ENCODE results near the gene MEAK7.

MEAK7 gene

DNA sequence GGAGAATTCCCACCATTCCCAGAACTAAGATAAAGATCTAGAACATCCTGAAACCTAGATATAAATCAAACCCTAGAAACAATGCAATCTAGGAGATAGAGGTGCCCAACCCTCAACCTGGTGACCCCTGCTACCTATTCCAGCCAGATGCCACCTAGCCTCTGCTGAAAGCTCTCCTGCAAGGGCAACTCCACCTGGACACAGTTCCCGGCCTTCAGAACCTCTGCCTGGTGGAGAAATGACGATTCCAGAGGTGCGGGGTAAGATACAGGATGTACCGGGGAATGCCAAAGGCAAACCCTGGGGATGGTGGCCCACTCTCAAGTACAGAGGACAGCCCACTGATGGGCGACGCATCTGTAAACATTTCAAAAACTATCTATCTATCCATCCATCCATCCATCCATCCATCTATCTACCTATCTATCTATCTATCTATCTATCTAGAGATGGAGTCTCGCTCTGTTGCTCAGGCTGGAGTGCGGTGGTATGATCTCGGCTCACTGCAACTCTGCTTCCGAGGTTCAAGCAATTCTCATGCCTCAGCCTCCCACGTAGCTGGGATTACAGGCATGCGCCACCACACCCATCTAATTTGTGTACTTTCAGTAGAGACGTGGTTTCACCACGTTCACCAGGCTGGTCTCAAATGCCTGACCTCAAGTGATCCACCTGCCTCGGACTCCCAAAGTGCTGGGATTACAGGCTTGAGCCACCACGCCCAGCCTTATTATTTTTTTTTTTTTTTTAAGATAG is 19.0 kb downstream of the MEAK7 start:
- DNase-seq, result no peak

DNA sequence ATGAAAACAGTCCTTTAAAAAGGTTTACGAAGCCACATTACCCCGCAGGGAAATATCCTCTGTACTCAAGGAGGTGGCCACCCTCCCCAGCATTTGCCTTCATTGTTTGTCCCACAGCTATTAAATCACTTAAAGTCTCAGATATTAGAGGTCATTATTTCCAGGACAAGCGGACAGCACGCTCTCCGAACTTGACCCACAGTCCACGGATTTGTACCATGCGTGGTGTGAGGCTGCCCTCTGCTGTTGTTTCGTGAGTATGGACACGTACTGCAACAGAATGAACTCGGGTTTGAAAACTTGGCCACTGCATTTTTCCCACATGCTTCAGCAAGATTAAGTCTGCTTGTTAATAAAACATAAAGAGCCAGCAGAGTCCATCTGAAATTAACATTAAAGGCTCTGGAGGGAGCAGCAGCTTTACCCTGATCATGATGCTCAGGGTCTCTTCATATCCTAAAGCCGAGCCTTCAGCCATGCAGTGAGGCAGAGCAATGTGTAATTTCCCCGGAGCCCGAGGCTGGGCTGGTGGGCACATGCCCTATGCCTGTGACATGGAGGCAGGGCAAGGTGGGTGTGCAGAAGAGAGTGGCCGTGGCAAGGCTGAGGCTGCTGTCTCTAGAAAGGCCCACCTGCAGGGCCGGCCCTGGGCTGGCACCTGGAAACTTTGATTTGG is 19.7 kb downstream of the MEAK7 start:
- no peak for DNase-seq

DNA sequence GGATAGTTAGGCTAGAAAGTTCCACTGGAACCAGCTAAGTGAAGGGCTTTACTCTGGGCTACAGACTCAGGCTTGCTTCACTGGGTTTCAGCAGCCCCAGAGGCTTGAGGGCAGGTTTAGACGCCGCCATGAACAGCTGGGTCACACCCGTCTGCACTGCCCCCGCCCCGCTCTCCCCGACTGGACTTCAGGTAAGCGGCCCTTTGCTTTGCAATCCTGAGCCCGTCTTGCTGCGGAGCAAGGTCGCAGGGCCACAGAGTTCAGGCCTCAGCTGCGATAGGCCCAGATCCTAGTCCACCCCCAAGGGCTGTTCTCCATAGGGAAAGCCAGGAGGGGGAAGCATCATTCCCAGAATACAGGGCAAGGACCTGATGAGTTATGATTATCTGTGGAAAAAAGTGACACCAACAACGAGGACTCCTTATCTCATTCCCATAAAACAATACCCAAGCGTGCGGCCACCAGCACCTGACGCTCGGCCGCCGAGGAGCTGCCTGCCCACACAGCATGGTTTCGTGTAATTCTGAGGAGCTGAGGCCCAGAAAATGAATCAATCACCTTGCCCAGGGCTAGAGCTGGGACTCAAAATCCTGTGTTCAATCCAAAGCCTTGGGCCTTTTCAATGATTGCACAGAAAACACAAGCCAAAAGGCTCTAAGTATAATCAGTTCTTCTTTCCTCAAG is 20.4 kb downstream of the MEAK7 start:
- no peak for DNase-seq

DNA sequence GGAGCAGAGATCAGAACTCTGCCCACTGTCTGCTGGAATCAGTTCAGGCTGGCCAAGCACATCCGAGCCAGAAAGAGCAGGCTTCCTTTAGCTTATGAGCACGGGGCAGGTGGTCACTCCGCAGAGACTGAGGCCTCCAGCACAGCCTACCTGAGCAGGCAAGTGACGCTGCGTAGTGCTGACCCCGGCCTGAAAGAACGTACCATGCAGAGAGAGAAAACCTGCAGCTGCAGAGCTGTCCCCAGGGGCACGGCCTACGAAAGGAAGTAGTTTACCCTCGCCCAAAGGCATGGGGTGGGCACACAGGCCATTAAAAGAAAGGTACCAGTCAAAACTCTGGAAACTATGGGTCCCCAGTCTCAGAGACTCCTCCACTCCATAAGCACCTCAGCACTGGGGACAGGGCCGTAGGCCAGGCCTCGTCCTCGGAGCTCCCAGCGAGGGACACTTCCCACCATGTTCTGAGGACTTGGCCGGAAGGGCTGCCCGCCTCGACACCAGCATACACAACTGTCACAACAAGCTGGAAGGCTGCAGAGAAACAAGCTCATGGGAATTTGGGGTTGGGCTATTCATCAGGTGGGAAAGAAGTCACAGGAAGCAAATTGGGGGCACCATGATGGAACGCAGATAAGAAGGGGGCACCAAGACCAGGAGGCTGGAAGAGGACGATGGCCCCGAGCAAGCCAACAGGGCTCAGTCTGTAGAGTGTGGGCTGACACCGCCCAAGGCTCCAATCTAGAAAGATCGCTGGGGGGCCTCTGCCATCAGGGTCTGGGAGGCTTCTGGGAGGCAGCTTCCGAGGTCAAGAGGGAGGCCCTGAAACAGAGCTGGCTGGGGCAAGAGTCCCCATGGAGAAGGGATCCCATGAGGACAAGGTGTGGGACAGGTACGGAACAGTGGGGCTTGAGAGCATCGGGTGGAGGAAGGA is 21.2 kb downstream of the MEAK7 start:
- DNase-seq, result no peak

DNA sequence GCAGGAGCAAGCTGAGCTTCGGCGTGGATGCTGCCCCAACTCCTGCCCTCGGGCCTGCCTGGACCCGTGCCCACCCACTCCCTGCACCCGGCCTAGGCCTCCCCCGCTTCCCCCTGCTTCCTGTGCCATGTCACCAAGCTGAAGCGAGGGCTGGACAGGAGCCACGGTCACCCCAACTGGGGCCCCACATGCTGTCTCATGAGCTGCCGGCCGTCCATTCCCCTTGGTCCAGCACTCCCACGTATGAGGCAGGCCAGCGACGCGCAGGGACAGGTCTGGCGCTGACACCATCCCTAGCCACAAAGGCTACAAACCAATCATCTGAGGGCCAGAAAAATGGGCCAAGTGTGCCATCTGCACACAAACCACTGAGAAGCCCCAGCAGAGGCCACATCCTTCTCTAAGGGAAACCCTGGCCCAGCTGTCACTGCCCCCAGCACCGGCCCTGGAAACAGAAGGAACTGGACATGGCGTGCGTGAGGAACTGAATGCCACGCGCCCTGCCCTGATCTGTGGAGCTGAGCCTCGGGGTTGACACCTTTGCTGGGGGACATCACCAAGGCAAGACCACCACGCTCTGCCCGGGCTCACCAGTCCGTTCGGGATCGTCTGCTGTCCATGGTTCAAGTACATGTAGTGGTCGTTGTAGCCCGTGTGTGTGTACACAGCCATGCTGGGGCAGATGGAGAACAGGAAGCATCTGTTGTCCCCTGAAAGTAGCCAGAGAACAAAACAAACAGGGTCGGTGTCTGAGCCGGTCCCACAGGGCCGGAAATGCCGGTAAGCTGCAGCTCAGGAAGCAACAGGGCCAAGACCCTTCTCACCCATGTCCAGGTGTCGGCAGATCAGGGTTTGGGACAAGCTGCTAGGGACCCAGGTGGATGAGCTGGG is 22.2 kb downstream of the MEAK7 start:
- DNase-seq, result no peak

DNA sequence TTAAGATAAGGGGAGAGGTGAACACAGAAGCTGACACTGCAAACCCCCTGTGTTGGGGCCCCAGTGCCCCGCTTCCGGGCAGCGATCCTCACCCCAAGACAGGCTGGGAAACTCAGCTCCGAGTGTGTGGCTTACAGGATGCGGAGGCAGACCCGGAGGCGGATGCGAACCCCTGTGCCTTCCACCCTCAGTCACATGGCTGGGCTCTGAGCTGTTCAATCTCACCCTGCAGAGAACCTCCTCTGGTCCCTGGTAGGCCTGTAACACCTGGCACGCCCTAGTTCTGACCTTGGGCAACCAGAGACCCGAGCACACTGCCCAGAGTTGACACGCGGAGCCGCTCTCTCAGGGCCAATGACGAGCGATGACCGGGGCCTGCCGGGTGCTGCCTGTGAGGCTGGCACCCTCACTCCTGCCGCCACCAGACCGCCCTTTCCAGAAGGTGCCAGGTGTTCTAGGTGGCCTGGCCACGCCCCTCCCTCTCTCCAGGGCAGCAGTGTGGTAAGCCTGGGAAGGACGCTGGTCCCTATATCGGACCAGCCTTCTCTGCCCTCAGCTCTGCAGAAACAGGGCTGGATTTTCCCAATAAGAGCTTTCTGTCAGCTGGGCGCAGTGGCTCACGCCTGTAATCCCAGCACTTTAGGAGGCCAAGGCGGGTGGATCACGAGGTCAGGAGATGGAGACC is 23.3 kb downstream of the MEAK7 start:
- no peak for DNase-seq

DNA sequence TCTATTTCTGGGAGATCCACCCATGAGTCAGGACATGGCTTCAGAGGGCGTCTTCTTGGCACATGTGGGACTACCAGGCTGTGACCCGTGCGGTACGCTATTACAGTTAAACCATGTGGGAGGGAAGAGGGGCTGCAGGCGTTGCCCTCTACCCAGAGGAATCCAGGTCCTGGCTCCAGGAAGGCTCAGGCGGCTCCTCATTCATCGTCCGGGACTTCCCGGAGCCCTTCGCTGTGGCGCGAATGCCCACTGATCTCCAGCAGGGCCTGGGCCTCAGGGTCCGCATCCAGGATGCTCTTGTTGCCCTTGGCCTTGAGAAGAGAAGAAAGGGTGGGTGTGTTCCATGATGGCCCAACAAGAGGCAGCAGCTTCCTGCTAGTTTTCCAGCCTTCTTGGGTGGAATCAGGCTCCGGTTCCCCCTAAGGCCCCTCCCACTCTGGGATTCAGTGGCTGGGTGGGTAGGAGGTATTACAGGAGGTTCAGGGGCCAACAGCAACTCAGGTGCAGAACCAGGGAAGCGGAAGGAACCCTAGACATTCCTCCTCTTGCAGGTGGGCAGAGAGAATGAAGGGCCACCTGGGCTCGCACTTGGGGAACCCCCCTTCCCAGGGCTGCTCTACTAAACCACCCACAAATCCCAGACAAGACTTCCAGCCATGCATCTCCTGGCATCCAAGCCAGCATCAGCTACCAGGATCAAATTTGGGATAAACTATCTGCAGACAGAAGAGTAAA is 24.6 kb downstream of the MEAK7 start:
- DNase-seq, result no peak

DNA sequence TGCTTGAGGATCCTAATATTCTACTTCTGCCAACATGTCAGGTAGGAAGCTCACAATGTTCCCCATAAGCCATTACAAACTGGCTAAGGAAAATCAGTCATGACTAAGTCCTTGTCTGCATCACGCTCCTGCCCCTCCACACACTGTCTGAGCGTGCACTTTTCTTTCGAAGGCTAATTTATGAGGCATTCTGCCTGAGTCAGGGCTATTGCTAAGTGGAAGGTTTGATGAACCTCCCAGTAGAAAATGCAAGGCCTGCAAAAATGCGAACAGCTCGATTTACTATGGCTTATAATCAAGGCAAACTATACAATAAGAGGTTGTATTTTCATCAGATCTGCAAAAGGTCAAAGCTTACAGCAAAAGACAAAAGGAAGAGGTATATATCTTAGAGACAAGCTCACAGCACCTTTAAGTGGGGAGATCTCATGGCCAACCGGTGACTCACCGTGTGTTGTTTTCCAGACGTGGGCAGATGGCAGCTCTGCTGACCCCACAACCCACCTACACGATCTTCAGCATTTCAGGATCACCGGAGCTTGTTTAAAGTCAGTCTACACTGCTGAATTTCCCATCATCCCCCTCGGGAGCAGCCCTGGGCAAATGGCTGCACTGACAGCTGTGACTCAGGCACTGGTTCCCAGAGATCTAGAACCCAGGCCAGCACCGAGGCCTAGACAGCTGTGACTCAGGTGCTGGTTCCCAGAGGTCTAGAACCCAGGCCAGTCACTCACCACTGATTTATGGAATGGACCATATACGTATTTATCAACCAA is 26.1 kb downstream of the MEAK7 start:
- no peak for DNase-seq

DNA sequence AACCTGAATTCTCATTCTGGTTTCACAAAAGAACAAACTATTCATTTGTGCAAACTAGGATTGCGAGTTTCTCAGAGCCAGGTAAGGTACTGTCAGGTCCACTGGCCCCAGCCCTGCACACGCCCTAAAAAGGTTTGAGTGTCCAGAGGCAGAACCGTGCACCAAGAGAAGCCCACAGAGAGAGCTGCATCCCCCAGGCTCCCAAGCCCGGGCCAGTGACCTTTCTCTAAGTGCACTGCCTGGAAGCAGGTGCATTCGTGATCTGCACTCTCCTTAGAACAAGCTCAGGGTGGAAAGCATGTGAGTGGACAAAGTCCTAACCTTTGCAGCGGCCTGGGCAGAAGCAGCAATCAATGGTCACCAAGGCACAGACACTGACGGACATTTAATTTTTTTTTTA is 26.8 kb downstream of the MEAK7 start:
- no peak for DNase-seq

DNA sequence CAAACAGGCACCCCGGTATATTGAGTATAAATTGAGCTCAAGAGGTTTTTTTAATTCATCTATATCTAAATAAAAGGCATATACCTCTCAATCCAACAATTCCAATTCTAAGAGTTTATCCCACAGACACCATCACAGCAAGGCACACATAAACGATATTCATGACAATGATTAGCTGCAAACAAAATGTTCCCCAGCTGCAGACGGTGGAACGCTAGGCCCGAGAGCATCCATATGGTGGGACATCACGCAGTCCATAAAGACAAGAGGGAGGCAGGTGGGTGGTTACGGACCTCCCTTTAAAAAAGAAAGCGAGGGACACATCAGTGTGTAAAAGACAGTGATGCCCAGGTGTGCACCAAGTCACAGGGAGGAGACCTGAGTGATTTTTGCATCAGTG is 28.1 kb downstream of the MEAK7 start:
- no peak for DNase-seq

DNA sequence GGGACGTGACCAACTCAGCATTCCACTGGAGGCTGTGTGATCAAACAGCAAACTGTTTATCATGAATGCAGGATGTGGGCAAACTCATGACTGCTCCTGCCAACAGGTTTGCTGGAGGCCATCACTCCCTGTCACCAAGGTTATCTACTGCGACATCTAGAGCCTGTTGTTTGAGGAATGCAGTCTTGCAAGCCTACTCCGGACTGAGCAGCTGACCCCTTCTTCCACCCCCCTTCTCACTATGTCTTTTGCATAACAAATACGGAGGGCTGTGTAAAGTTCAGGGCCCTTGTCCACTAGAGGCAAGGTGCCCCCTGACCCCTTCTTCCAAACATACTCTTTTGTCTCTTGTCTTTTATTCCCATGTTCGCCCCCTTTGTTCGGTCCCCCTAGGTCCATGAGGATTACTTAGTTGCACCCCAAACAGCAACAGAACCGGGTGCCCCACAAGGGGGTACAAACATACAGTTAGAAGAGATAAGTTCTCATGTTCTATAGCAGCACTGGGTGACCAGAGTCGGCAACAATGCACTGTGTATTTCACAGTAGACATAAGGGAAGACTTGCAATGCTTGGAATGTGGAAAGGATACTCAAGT is 28.7 kb downstream of the MEAK7 start:
- DNase-seq, result no peak

DNA sequence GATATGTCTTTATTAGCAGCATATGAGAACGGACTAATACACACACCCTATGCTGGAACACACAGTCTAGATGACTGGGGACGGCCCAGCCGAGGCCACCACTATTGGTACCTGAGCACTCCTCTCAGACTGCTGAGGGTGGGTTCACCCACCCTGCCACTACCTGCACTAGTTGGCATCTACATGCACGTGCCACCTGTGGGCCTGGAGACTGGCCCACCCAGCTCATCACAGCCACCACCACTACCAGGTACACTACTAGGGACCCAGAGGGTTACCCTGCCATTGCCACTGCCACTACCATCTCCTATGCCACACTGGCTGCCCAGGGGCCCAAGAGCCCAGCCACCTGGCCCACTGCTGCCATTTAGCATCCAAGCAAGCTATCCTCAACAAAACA is 32.5 kb downstream of the MEAK7 start:
- no peak for DNase-seq

DNA sequence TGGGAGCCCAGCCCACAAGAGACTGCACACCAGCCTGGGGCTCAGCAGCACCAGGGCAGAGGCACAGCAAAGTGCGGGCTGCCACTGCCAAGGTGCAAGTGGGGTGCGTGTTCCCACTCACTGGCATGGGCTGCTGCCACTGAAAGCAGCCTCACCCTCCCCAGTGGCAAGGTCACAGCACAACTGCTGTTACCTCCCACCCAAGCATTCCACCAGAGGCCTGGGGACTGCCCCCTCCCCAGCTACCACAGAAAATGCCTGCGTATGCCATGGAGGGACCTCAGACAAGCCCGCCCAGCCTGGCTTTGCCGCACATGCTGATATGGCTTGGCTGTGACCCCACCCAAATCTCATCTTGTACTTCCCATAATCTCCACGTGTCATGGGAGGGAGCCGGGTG is 33.1 kb downstream of the MEAK7 start:
- DNase-seq, result no peak

DNA sequence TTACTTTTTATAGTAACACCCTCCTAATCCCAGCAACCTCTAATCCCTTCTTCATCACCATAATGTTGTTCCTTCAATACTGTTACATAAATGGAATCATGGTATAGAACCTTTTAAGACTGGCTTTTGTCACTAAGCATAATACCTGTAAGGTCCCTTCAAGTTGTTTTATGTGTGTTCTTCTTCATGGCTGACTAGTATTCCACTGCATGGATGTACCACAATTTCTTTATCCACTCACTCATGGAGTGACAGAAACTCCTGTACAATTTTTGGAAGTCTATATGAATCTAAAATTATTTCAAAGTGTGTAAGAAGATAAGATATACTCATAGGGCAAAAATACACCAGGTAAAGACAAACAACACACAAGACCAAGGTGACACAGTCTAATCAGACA is 36.8 kb downstream of the MEAK7 start:
- no peak for DNase-seq

DNA sequence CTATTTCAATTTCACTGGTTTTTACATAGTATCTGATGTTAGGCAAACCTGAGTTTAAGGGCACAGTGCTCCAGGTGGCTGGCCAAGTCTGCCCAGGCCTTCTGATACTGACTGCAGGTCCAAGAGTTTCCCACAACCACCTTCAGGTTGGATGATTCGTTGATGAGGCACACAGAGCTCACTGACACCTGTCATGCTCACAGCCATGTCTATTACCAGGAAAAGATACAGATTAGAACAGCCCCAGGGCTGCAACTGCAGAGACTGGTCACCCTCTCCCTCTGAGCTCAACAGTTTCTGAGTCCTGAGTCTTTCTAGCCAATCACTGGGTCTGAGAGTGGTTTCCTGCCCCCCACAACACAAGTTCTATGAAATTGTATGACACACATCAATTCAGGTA is 37.2 kb downstream of the MEAK7 start:
- no peak for DNase-seq

DNA sequence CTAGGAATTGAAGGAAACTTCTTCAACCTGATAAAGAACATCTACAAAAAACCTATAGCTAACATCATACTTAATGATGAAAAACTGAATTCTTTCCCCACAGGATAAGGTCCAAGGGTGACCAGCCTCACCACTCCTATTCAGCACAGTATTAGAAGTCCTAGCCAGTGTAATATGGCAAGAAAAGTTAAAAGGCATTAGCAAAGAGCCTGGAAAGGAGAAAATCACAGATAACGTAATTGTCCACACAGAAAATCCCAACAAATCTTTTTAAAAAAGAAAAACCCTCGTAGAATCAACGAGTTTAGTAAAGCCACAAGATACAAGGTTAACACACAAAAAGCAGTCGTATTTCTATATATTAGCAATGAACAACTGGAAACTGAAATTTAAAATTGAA is 37.8 kb downstream of the MEAK7 start:
- DNase-seq, result no peak

DNA sequence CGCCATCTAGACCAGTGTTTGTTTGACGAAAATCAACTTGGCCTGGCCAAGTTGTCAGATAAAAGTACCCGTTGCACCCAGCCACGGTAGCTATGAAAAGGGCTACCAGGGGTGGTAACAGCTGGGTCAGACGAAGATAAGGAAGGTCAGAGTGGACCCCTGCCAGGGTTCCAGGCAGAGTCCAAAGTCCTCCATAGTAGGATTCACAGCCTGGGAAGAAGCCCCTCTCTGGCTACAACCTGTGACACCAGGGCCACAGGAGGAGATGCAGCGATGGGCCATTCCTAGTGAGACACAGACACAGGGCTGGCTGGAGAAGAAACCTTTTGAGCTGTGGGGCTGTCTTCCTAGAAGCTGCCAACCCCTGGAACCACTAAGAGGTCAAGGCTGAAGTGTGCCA is 39.3 kb downstream of the MEAK7 start:
- DNase-seq, result no peak

DNA sequence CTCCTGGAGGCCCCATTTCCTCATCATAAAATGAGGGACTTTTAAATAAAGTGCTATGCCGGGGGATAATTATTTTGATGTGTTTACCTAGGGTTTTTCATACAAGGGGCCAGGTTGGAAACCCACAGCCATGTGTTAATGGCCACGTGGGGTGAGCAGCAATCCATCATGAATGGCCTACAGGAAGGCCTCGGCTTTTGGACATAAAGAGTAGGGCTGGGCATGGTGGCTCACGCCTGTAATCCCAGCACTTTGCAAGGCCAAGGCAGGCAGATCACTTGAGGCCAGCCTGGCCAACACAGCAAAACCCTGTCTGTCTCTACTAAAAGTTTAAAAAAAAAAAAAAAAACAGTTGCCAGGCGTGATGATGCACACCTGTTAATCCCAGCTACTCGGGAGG is 40.3 kb downstream of the MEAK7 start:
- DNase-seq, result no peak

DNA sequence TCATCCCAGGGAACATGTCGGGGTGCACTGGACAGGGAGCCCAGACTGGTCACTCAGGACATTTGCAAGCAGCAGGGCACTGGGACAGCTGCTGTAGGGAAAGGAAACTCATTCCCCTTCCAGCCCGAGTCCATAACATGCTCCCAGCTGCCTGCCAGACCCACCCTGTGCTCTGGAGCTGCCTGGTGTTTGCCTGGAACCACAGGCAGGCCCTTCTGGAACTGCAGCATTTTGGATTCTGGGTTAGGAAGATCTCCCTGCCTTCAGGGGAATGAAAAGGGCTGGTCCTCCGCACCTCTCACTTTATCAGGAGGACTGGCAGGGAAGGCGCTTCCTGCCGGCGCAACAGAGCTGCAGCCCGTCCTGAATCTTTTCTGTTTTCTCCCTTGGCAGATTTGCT is 41.2 kb downstream of the MEAK7 start:
- no peak for DNase-seq
